LNCAP (cell line): ENCODE data around the gene PLSCR4.

Experiments
- TF ChIP-seq, protein P1 (sequence below): fragments of 450-650 bp; IDR thresholded peaks from 2 replicates; pipeline ENCODE4 v1.5.1; 2017; ENCODE audit warnings: mild to moderate bottlenecking

The PLSCR4 gene

DNA sequence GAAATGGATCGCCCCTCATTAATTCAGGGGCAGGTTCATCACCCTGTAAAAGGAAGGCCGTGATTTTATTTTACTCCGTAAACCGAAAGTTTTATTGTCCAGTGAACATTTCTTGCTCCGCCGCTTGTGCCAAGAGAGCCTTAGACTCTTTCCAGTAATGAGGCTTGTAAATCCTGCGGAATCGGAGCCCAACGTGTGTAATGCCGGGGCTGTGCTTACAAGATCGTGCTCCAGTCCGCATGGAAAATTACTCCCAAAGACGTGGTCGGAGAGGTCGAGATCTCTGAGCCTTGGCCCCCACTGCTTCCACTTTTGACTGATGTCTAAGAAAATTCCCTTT, 89.3 kb downstream of the PLSCR4 start:
- TF ChIP-seq, protein P1, sequence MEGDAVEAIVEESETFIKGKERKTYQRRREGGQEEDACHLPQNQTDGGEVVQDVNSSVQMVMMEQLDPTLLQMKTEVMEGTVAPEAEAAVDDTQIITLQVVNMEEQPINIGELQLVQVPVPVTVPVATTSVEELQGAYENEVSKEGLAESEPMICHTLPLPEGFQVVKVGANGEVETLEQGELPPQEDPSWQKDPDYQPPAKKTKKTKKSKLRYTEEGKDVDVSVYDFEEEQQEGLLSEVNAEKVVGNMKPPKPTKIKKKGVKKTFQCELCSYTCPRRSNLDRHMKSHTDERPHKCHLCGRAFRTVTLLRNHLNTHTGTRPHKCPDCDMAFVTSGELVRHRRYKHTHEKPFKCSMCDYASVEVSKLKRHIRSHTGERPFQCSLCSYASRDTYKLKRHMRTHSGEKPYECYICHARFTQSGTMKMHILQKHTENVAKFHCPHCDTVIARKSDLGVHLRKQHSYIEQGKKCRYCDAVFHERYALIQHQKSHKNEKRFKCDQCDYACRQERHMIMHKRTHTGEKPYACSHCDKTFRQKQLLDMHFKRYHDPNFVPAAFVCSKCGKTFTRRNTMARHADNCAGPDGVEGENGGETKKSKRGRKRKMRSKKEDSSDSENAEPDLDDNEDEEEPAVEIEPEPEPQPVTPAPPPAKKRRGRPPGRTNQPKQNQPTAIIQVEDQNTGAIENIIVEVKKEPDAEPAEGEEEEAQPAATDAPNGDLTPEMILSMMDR = no peak

- TF ChIP-seq, protein P1 = no peak
These were observed 89.8 kb downstream of the PLSCR4 start, which contains the start of gene PLOD2 for GRCh38 chr3:146160964-146161662. PLOD2 (minus strand) TSS chr3:146161184; CDS start chr3:146160989, 195 bp downstream.

GRCh38 chr3:146160321-146160963, 90.5 kb downstream of the PLSCR4 start:
- TF ChIP-seq, protein P1 = no peak

DNA sequence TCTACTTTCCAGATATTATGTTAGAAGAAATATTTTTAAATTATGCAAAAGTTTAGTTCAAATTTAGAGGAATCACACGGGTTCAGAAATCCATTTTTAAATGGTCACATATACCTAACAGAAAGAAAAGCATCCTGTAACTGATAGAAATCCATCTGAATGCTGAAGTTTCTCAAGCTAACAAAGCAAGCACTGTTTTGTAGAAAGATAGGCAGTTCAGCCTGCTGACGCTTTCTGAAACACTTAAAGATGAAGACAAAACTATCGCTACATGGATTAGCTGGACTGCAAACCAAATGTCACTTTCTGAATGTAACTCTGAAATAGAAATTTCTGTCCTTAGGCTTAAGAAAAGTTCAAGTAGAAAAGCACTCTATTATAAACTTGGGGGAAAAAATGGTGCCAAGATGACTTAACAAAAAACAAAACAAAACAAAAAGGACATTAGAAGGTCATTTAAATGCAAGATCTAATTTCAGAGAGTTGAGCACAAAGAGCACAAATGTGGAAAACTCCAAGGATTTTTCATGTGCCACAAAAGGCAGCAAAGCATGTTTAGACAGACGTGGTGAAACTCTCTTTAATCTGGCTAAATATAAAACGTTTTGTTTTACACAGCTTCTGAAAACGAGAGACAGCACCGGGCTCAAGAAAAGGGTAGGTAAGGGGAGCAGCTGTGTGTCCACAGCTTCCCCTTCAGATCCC, 91.1 kb downstream of the PLSCR4 start:
- TF ChIP-seq, protein P1 = no peak

DNA sequence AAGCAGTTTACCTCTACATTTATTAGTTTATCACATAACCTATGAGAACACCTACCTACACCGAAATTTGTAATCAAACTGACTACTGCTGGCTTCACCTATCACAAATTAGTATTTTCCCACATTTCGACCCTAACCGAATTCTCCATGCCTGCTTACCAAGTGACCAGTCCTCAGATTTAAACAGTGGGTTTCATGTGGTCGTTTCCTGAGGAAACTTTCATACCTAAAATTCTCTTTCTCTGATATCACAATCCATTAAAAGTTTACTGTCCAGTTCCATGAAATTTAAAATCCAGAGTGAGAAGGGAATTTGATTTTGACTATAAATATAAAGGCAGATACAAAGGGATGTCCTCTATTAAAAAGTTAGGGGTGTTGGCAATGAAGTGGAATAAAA, 91.9 kb downstream of the PLSCR4 start:
- TF ChIP-seq, protein P1 = no peak

- TF ChIP-seq, protein P1 = no peak
These were observed 93.4 kb downstream of the PLSCR4 start for GRCh38 chr3:146157325-146158060.

DNA sequence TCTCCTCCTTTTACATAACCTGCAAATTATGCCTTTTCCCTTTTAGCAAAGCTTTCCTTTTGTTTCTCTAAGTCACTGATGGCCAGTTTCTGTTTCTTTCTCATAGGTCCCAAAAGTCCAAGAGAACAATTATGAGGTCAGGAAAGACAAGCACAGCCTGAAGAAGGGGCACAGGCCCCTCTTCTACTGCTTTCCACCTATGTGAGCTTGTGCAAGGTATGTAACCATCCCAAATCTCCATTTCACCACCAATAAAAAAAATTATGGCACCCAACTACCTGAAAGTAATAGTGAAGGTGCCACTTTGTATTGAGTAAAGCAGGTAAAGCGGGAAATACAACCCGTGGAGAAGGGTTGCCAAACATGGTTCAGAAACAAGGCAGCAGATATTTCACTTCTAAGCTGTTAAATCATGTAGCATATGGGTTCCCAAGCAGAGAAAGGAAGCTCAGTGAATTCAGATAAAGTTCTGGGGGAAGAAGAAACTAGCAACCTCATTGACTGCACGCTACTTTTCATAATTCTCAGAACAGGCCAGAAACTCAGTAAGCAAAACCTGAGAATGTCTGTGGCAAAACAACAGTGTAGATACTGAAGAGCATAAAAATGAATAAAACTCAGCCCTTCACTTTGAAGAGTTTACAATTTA, 94.1 kb downstream of the PLSCR4 start:
- TF ChIP-seq, protein P1 = no peak
